Naive thymus-derived CD4-positive, alpha-beta T cell (primary cell): ENCODE results near the gene VPS33B. TPM values are rescaled to one million over a fixed set of nuclear protein-coding genes. Genes with fewer than 3 reads are reported as not detected.
A peak's percentile ranks its signal among the peaks of the same experiment; 100 is the strongest.

Source experiments
- ATAC-seq: fragments of 150-1000 bp; cut with Tn5 transposase; 2 replicates; pipeline ENCODE4 v1.10.0; 2021; ENCODE audit warnings: mild to moderate bottlenecking, moderate library complexity
- CTCF ChIA-PET: fragments of 350-600 bp; sonication (Branson Sonifier 250); formaldehyde crosslinking; loops from one replicate; lab custom pipeline; 2021; ENCODE audit warnings: antibody characterized with exemption; lab: Charles Lee
- POLR2A ChIA-PET: fragments of 350-600 bp; sonication (Branson Sonifier 250); formaldehyde crosslinking; loops from one replicate; lab custom pipeline; 2021; ENCODE audit warnings: antibody characterized with exemption, inconsistent platforms; lab: Charles Lee
- DNase-seq, 9 donors: peaks; one replicate each; pipeline versions ENCODE4 v3.0.0 to v3.0.0-alpha.2; 2020 to 2022; ENCODE audit warnings: mixed read lengths in 1 of 9
- H3K27ac ChIP-seq: one replicate; pipeline ENCODE4 v1.7.0; 2013; ENCODE audit warnings: mild to moderate bottlenecking, low read depth, low read length, moderate library complexity
- H3K27me3 ChIP-seq, 2 donors: one replicate each; pipeline ENCODE4 v1.7.0; 2013; ENCODE audit warnings: low read length in 2 of 2, mild to moderate bottlenecking in 2 of 2, moderate library complexity in 2 of 2; ENCODE audit not compliant: control insufficient read depth in 2 of 2, insufficient read depth in 2 of 2
- H3K36me3 ChIP-seq, 3 experiments: 1 replicate in 2 of 3; 2 replicates in 1 of 3; pipeline ENCODE4 v1.7.0; 2013; ENCODE audit warnings: low read length in 3 of 3, mild to moderate bottlenecking in 3 of 3, moderate library complexity in 1 of 3; ENCODE audit not compliant: insufficient read depth in 3 of 3, control insufficient read depth in 2 of 3
- H3K4me1 ChIP-seq, 2 donors: one replicate each; pipeline ENCODE4 v1.7.0; 2013; ENCODE audit warnings: low read length in 2 of 2, mild to moderate bottlenecking in 2 of 2, moderate library complexity in 1 of 2; ENCODE audit not compliant: control insufficient read depth in 2 of 2, insufficient read depth in 2 of 2
- H3K4me3 ChIP-seq: 2 replicates; pipeline ENCODE4 v1.7.0; 2013; ENCODE audit warnings: mild to moderate bottlenecking, low read length
- H3K9me3 ChIP-seq, 3 experiments: 1 replicate in 2 of 3; 2 replicates in 1 of 3; pipeline ENCODE4 v1.7.0; 2013; ENCODE audit warnings: low read length in 3 of 3; ENCODE audit not compliant: control insufficient read depth in 2 of 3
- H3K27ac Mint-ChIP-seq, 9 donors: one replicate each; pipeline ENCODE4 v1.8.0; 2020 to 2022; ENCODE audit warnings: mixed read lengths in 9 of 9, mild to moderate bottlenecking in 8 of 9, moderate library complexity in 5 of 9, inconsistent platforms in 2 of 9
- H3K27me3 Mint-ChIP-seq, 5 donors: one replicate each; pipeline ENCODE4 v1.8.0; 2021 to 2022; ENCODE audit warnings: mixed read lengths in 5 of 5, mild to moderate bottlenecking in 1 of 5
- H3K36me3 Mint-ChIP-seq, 5 donors: one replicate each; pipeline ENCODE4 v1.8.0; 2020 to 2022; ENCODE audit warnings: mixed read lengths in 5 of 5, mild to moderate bottlenecking in 3 of 5, inconsistent platforms in 1 of 5
- H3K4me1 Mint-ChIP-seq, 7 donors: one replicate each; pipeline ENCODE4 v1.8.0; 2020 to 2022; ENCODE audit warnings: mixed read lengths in 7 of 7, mild to moderate bottlenecking in 3 of 7, inconsistent platforms in 1 of 7
- H3K4me3 Mint-ChIP-seq, 10 donors: one replicate each; pipeline ENCODE4 v1.8.0; 2020 to 2022; ENCODE audit warnings: mild to moderate bottlenecking in 10 of 10, mixed read lengths in 10 of 10, moderate library complexity in 6 of 10, inconsistent platforms in 2 of 10
- H3K9me3 Mint-ChIP-seq, 11 donors: one replicate each; pipeline ENCODE4 v1.8.0; 2020 to 2022; ENCODE audit warnings: mixed read lengths in 11 of 11, mild to moderate bottlenecking in 4 of 11, inconsistent platforms in 1 of 11, moderate library complexity in 1 of 11
- intact Hi-C, 2 donors: fragments of 100-400 bp; cut with micrococcal nuclease; formaldehyde crosslinking; loops; one replicate each; pipeline ENCODE4 v1.15.1; 2023
- polyA plus RNA-seq, 2 donors: library from polyadenylated mRNA; unstranded; fragments of 300-500 nt; fragmentation: Illumina TruSeq; gene quantifications; one replicate each; pipeline ENCODE4 v1.2.3, GENCODE V29; 2021
- total RNA-seq, 6 experiments: library from RNA in 5 of 6; stranded (reverse) in 5 of 6; gene quantifications; 1 replicate in 5 of 6; 2 replicates in 1 of 6; pipeline ENCODE4 v1.2.3 and lab custom pipeline; 2021 to 2026

Gene VPS33B
- total and polyA plus RNA-seq, 7 experiments from 2014 or later = 8.3 to 28.1 (median 20.4) TPM

DNA sequence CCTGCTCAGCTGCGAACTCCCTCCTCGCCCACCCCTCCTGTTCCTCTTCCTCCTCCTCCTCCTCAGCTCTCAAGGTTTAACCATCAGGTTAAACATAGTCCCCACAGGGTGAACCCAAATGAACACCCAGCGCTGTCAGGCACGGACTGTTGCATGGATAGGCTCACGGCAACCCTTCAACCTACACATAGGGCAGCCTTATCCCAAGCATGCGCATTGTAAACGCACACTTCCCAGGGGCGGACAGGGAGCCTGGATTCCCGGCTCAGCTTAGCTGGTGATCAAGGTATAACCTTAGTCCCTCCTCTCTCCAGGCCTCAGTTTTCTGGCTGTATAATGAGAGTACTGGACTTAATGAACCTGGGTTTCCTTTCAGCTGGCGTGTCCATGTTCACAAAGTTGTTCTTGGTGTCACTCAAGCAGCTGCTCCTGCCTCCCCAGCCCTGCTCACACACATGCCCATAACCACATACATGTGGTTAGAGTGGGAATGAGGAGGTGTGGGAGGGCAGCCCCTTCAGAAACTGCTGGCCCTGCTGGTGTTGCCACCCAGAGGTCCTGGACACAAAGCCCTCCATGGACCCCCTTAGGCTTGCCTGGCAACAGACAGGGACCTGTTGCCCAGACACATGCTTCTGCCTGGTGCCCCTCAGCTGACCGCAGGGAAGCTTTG lies 20.9 kb upstream of the VPS33B start:
- DNase-seq = no peak
- Mint-ChIP-seq H3K36me3 (peaks cover 0 to 1% (median 0%) of the 10 kb centered on the region in 5 donors), H3K4me3 (no peak overlapping the region), H3K9me3 (peaks cover 0 to 2% (median 0%) of the 10 kb centered on the region in 11 donors), H3K27me3 (peaks cover 0 to 3% (median 0%) of the 10 kb centered on the region in 5 donors), H3K4me1 (peaks cover 0 to 25% (median 15%) of the 10 kb centered on the region in 7 donors), H3K27ac (peak overlapping the region in 1 of 9 donors; percentile 36)
- H3K4me3 ChIP-seq = no peak overlapping the region
- no peak for ATAC-seq
- H3K36me3 ChIP-seq = no peaks in the 10 kb centered on the region
- H3K27me3 ChIP-seq = no peaks in the 10 kb centered on the region
- ChIA-PET CTCF (interaction anchor here (1.0 kb wide), 1 partner anchor 10 kb away, joined by 4 read pairs; no protein-coding TSS in a partner anchor), POLR2A (no interaction called here)
- peaks cover 0 to under 1% of the 10 kb centered on the region in 2 donors for H3K4me1 ChIP-seq
- intact Hi-C loops = no loop called here
- H3K27ac ChIP-seq = no peak overlapping the region
- H3K9me3 ChIP-seq = no peaks in the 10 kb centered on the region

DNA sequence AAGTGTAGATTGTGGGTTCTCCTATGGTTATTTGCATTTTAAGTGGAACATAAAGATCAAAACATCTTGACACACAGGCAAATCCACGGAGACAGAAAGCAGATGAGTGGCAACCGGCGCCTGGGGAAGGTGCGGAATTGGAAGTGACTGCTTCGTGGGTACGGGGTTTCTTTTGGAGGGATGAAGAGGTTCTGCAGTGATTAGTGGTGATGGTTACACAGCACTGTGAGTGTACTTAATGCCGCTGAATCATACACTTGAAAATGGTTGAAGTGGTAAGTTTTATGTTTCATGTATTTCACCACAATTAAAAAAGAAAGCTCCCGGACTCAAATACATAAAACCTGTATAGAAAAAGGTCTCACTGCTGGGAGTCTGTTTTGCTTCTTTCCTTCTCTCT lies 18.5 kb upstream of the VPS33B start:
- no peak overlapping the region for H3K27ac ChIP-seq
- H3K4me3 Mint-ChIP-seq = no peak overlapping the region
- no peaks in the 10 kb centered on the region for H3K9me3 Mint-ChIP-seq
- no peak overlapping the region for H3K4me3 ChIP-seq
- H3K27ac Mint-ChIP-seq = no peak overlapping the region
- no peaks in the 10 kb centered on the region for H3K9me3 ChIP-seq
- H3K27me3 Mint-ChIP-seq = peaks cover 0 to 12% (median 0%) of the 10 kb centered on the region in 5 donors
- ATAC-seq (no peak), DNase-seq (no peak)
- H3K4me1 ChIP-seq = no peaks in the 10 kb centered on the region
- no peaks in the 10 kb centered on the region for H3K36me3 Mint-ChIP-seq
- H3K4me1 Mint-ChIP-seq = peaks cover 0 to 10% (median 0%) of the 10 kb centered on the region in 7 donors
- H3K36me3 ChIP-seq = no peaks in the 10 kb centered on the region
- H3K27me3 ChIP-seq = no peaks in the 10 kb centered on the region
- intact Hi-C loops = no loop called here
- ChIA-PET POLR2A (no interaction called here), CTCF (no interaction called here)

- Histone ChIP-seq H3K4me3 (no peak overlapping the region), H3K36me3 (no peaks in the 10 kb centered on the region), H3K4me1 (no peaks in the 10 kb centered on the region), H3K27me3 (no peaks in the 10 kb centered on the region), H3K27ac (no peak overlapping the region), H3K9me3 (no peaks in the 10 kb centered on the region)
- POLR2A ChIA-PET = no interaction called here
- no peak overlapping the region for H3K4me3 Mint-ChIP-seq
- CTCF ChIA-PET = no interaction called here
- DNase-seq = no peak
- no peak overlapping the region for H3K27ac Mint-ChIP-seq
- no peaks in the 10 kb centered on the region for H3K9me3 Mint-ChIP-seq
- peaks cover 0 to 14% (median 0%) of the 10 kb centered on the region in 5 donors for H3K27me3 Mint-ChIP-seq
- H3K4me1 Mint-ChIP-seq = peaks cover 0 to 4% (median 0%) of the 10 kb centered on the region in 7 donors
- no peak for ATAC-seq
- intact Hi-C loops = no loop called here
- H3K36me3 Mint-ChIP-seq = no peaks in the 10 kb centered on the region
Measured at GRCh38 chr15:91039996-91040395, 17.6 kb upstream of the VPS33B start.

DNA sequence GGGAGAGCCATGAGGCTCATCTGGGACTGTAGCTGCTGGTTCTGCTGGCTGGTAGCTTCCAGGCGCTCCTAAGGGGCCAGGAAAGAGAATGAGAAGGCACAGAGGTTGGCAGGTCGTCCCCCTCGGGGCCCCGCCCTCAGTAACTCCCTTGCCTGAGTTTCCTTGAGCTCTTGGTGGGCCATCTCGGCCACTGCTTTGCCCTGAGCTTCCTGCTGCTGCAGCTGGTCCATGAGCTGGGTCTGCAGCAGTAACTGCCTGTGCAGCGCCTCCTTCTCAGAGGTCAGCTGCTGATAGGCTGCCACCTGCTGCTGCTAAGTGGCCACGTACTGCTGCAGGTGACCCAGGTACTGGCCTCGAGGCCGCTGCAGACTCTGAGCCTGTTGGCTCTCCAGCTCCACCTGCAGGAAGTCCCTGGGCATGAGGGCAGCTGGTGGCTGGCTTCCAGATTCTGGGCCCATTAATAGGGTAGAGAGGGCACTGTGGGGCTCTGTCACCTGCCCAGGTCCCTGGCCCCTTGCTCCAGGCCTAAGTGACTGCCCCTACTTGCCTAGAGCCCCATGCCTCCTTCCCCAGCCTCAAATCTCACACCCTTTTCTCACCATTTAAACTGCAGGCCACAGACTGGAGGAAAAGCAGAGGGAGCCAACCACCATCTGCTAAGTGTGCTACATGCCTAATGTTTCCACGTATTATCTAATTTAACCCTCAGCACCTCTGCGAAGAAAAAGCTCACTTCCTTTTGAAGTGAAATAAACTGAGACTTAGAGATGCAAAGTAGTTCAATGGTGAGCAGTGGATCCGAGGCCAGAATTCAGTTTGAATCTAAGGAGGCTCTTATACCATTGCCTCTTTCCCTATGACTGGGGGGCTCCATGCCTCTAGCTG lies 10.8 kb upstream of the VPS33B start:
- ATAC-seq = peak; percentile 65
- Mint-ChIP-seq H3K27ac (peak overlapping the region in 1 of 9 donors; percentile 67), H3K36me3 (no peaks in the 10 kb centered on the region), H3K4me1 (peaks cover 0 to 12% (median 4%) of the 10 kb centered on the region in 7 donors), H3K27me3 (peaks cover 0 to 20% (median 0%) of the 10 kb centered on the region in 5 donors), H3K4me3 (no peak overlapping the region), H3K9me3 (no peaks in the 10 kb centered on the region)
- DNase-seq = peak in 8 of 9 donors; percentile 26 to 61 (median 36)
- Histone ChIP-seq H3K27ac (no peak overlapping the region), H3K27me3 (no peaks in the 10 kb centered on the region), H3K9me3 (no peaks in the 10 kb centered on the region), H3K4me3 (no peak overlapping the region), H3K36me3 (no peaks in the 10 kb centered on the region), H3K4me1 (no peaks in the 10 kb centered on the region)
- ChIA-PET POLR2A (no interaction called here), CTCF (interaction anchor here (0.9 to 2.1 kb wide), 5 partner anchors 10 to 98 kb away, joined by 4 to 12 read pairs (median 6); partner anchors contain the start of genes RCCD1 and UNC45A)
- intact Hi-C loops = loop anchor here (1.0 kb wide), 2 partner anchors 11 to 77 kb away; partner anchors contain the start of gene VPS33B (in 1 of the 2)

- Histone ChIP-seq H3K36me3 (no peaks in the 10 kb centered on the region), H3K4me1 (no peaks in the 10 kb centered on the region), H3K27me3 (no peaks in the 10 kb centered on the region), H3K4me3 (no peak overlapping the region), H3K9me3 (no peaks in the 10 kb centered on the region), H3K27ac (no peak overlapping the region)
- POLR2A ChIA-PET = no interaction called here
- ATAC-seq (no peak), DNase-seq (no peak)
- Mint-ChIP-seq H3K9me3 (no peaks in the 10 kb centered on the region), H3K27ac (no peak overlapping the region), H3K27me3 (peaks cover 0 to 16% (median 0%) of the 10 kb centered on the region in 5 donors), H3K36me3 (no peaks in the 10 kb centered on the region), H3K4me3 (no peak overlapping the region), H3K4me1 (peaks cover 0 to 12% (median 4%) of the 10 kb centered on the region in 7 donors)
- CTCF ChIA-PET = no interaction called here
- intact Hi-C loops = no loop called here
Measured at GRCh38 chr15:91031796-91032195, 9.4 kb upstream of the VPS33B start.

DNA sequence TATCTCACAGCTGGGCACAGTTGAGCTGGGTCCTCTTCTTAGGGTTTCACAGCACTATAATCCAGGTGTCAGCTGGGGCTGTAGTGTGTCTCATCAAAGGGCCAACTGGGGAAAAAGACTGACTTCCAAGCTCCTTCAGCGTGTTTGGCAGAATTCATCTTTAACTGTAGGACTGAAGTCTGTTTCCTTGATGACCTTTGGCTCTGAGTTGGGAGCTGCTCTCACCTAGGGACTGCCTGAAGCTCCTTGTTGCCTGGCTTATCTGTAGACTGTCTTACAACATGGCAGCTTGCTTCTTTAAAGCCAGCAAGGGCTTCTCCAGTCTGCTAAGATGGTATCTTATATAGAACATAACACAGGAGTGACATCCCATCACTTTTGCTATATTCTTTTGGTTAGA lies 5.3 kb upstream of the VPS33B start:
- Mint-ChIP-seq H3K27me3 (no peaks in the 10 kb centered on the region), H3K9me3 (no peaks in the 10 kb centered on the region), H3K4me1 (peaks cover 5 to 10% (median 6%) of the 10 kb centered on the region in 7 donors), H3K36me3 (no peaks in the 10 kb centered on the region), H3K27ac (no peak overlapping the region), H3K4me3 (no peak overlapping the region)
- Histone ChIP-seq H3K4me3 (no peak overlapping the region), H3K4me1 (peaks cover 0 to 5% of the 10 kb centered on the region in 2 donors), H3K9me3 (no peaks in the 10 kb centered on the region), H3K36me3 (no peaks in the 10 kb centered on the region), H3K27me3 (no peaks in the 10 kb centered on the region), H3K27ac (no peak overlapping the region)
- DNase-seq (no peak), ATAC-seq (no peak)
- intact Hi-C loops = no loop called here
- ChIA-PET POLR2A (no interaction called here), CTCF (no interaction called here)
